Epithelial cell of proximal tubule (primary cell): ENCODE results near the gene MYOT. TPM values are rescaled to one million over a fixed set of nuclear protein-coding genes. Genes with fewer than 3 reads are reported as not detected.

ENCODE experiments used
- DNase-seq: peaks from one replicate; pipeline ENCODE4 v3.0.0-alpha.2; 2011; ENCODE audit warnings: low read depth
- H3K4me3 ChIP-seq: 2 replicates; pipeline ENCODE4 v1.5.1; 2011; ENCODE audit warnings: low read depth, mild to moderate bottlenecking, low read length
- CTCF ChIP-seq: conservative IDR thresholded peaks from 2 replicates; pipeline ENCODE4 v1.5.1; 2012; ENCODE audit warnings: low read depth, mild to moderate bottlenecking, low read length
- total RNA-seq: library from RNA; depleted of rRNA; stranded (reverse); fragments of >200 nt; gene quantifications from 2 replicates; pipeline ENCODE4 v1.2.3, GENCODE V29; 2015

The MYOT gene
- not detected in 2 replicates for total RNA-seq

GRCh38 chr5:137867664-137868063, at the start of gene MYOT:
Gene MYOT (plus strand): TSS chr5:137867860. CDS start chr5:137870652, 2,792 bp downstream.
- DNase-seq: no peak
- TF ChIP-seq CTCF: no peak
- H3K4me3 ChIP-seq: no peak within 1 kb of the TSS

- DNase-seq: no peak
- no peak for TF ChIP-seq CTCF
- H3K4me3 ChIP-seq: no peak overlapping the region
Measured at GRCh38 chr5:137819766-137820165, 47.9 kb upstream of the MYOT start.

- peak; percentile 83 for TF ChIP-seq CTCF
- H3K4me3 ChIP-seq: no peak overlapping the region
- DNase-seq: no peak
Measured at GRCh38 chr5:137822158-137822764, 45.4 kb upstream of the MYOT start.

- TF ChIP-seq CTCF: no peak
- DNase-seq: no peak
- H3K4me3 ChIP-seq: no peak overlapping the region
Measured at GRCh38 chr5:137822984-137823383, 44.7 kb upstream of the MYOT start.

GRCh38 chr5:137825165-137825564, 42.5 kb upstream of the MYOT start:
- TF ChIP-seq CTCF: no peak
- H3K4me3 ChIP-seq: no peak overlapping the region
- no peak for DNase-seq

- DNase-seq: no peak
- no peak overlapping the region for H3K4me3 ChIP-seq
- no peak for TF ChIP-seq CTCF
Measured at GRCh38 chr5:137826067-137826466, 41.6 kb upstream of the MYOT start.

GRCh38 chr5:137828180-137828579, 39.5 kb upstream of the MYOT start:
- no peak for TF ChIP-seq CTCF
- H3K4me3 ChIP-seq: no peak overlapping the region
- DNase-seq: no peak
